Loucy (cell line): ENCODE measurements around the gene CCL21.

Experiments
- CTCF ChIP-seq: fragments of 200-600 bp; sonication (generic); conservative IDR thresholded peaks from 2 replicates; pipeline ENCODE4 v1.5.1; 2014; ENCODE audit warnings: mild to moderate bottlenecking, antibody characterized with exemption, low read length
- EZH2phosphoT487 ChIP-seq: fragments of 200-600 bp; IDR thresholded peaks from 2 replicates; pipeline ENCODE4 v1.6.1; 2018; ENCODE audit warnings: antibody characterized with exemption, mild to moderate bottlenecking, moderate library complexity, borderline replicate concordance

- TF ChIP-seq EZH2phosphoT487 = no peak
- no peak for TF ChIP-seq CTCF
These were observed 22.5 kb upstream of the CCL21 start for GRCh38 chr9:34732478-34732877.
